Naive B cell (primary cell): ENCODE measurements around the gene LYSMD3. TPM values are rescaled to one million over a fixed set of nuclear protein-coding genes. Genes with fewer than 3 reads are reported as not detected.

Experiments
- ATAC-seq, 2 donors: fragments of 150-1000 bp; cut with Tn5 transposase; 2 replicates each; pipeline ENCODE4 v1.10.0; 2021; ENCODE audit warnings: low read depth in 2 of 2, mild to moderate bottlenecking in 2 of 2, moderate library complexity in 2 of 2
- DNase-seq: peaks from one replicate; pipeline ENCODE4 v3.0.0; 2022
- H3K27ac Mint-ChIP-seq, 6 donors: one replicate each; pipeline ENCODE4 v1.8.0; 2020 to 2022; ENCODE audit warnings: mild to moderate bottlenecking in 6 of 6, mixed read lengths in 6 of 6, moderate library complexity in 5 of 6, inconsistent platforms in 2 of 6
- H3K27me3 Mint-ChIP-seq, 3 donors: one replicate each; pipeline ENCODE4 v1.8.0; 2021 to 2022; ENCODE audit warnings: mixed read lengths in 3 of 3, mild to moderate bottlenecking in 1 of 3
- H3K36me3 Mint-ChIP-seq, 2 donors: one replicate each; pipeline ENCODE4 v1.8.0; 2020 to 2022; ENCODE audit warnings: mixed read lengths in 2 of 2, inconsistent platforms in 1 of 2, mild to moderate bottlenecking in 1 of 2
- H3K4me1 Mint-ChIP-seq, 3 donors: one replicate each; pipeline ENCODE4 v1.8.0; 2020 to 2022; ENCODE audit warnings: mixed read lengths in 3 of 3, inconsistent platforms in 1 of 3, mild to moderate bottlenecking in 1 of 3, moderate library complexity in 1 of 3
- H3K4me3 Mint-ChIP-seq, 8 donors: one replicate each; pipeline ENCODE4 v1.8.0; 2020 to 2022; ENCODE audit warnings: mild to moderate bottlenecking in 8 of 8, mixed read lengths in 8 of 8, moderate library complexity in 8 of 8, inconsistent platforms in 2 of 8
- H3K9me3 Mint-ChIP-seq, 7 donors: one replicate each; pipeline ENCODE4 v1.8.0; 2020 to 2022; ENCODE audit warnings: mixed read lengths in 7 of 7, mild to moderate bottlenecking in 5 of 7, inconsistent platforms in 2 of 7, moderate library complexity in 1 of 7
- polyA plus RNA-seq, 6 donors: library from polyadenylated mRNA; unstranded; fragments of 300-500 nt; fragmentation: Illumina TruSeq; gene quantifications; one replicate each; pipeline ENCODE4 v1.2.3, GENCODE V29; 2021; ENCODE audit warnings: low read depth in 6 of 6

LYSMD3 gene
- polyA plus RNA-seq, 6 donors from 2014 or later, result 3.2 to 12.8 (median 9.4) TPM

DNA sequence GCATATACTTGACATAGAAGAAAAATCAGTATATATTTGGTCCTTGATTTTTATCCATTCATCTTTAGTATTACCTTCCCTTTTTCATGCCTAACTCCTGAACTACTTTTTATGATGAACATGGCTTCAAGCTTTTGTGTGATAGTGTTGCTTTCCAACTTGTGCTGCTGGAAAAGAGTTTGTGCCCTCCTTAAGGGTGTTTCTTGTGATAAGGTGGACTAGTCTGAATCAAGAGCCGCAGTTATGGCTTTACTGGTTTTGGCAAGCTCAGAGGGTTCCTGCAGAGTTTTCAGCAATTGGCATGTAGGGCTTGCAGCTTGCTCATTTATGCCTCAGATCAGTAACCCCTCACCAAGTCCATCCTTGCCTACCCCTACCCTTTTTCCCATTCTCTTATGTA, 34.2 kb downstream of the LYSMD3 start:
- Mint-ChIP-seq H3K4me3 (no peak overlapping the region), H3K4me1 (no peaks in the 10 kb centered on the region), H3K36me3 (peaks cover 4 to 7% of the 10 kb centered on the region in 2 donors), H3K9me3 (peaks cover 0 to 8% (median 4%) of the 10 kb centered on the region in 7 donors), H3K27ac (no peak overlapping the region), H3K27me3 (no peaks in the 10 kb centered on the region)
- DNase-seq (no peak), ATAC-seq (no peak)

GRCh38 chr5:90494043-90494442, 35.3 kb downstream of the LYSMD3 start:
- Mint-ChIP-seq H3K9me3 (peaks cover 0 to 8% (median 4%) of the 10 kb centered on the region in 7 donors), H3K36me3 (peaks cover 4 to 7% of the 10 kb centered on the region in 2 donors), H3K27me3 (no peaks in the 10 kb centered on the region), H3K27ac (no peak overlapping the region), H3K4me3 (no peak overlapping the region), H3K4me1 (no peaks in the 10 kb centered on the region)
- ATAC-seq (no peak), DNase-seq (no peak)

- H3K9me3 Mint-ChIP-seq, result peaks cover 0 to under 1% (median 0%) of the 10 kb centered on the region in 7 donors
- H3K27me3 Mint-ChIP-seq, result no peaks in the 10 kb centered on the region
- no peak for DNase-seq
- H3K4me1 Mint-ChIP-seq, result no peaks in the 10 kb centered on the region
- peaks cover under 1 to 7% of the 10 kb centered on the region in 2 donors for H3K36me3 Mint-ChIP-seq
- H3K4me3 Mint-ChIP-seq, result no peak overlapping the region
- H3K27ac Mint-ChIP-seq, result no peak overlapping the region
- ATAC-seq, result no peak
Measured at GRCh38 chr5:90488791-90489190, 40.6 kb downstream of the LYSMD3 start.

DNA sequence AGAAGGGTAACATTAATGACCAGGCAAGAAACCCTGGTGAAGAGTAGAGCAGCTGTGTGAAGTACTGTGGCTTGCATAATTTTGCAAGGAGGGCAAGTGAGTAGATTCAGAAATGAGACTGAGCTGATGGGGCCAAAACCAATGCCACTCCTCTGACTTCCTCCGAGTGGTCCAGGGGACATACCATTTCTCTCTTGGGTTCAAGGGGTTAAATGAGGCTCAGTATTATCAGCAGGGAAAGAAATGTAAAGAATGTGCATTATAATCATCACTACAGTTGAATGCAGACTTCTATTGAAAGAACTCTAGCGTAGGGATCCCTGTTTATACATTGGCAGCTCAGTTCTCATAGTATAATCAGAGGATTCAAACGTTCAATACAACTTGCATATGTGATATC, 44.8 kb downstream of the LYSMD3 start:
- DNase-seq (no peak), ATAC-seq (no peak)
- Mint-ChIP-seq H3K9me3 (no peaks in the 10 kb centered on the region), H3K27ac (no peak overlapping the region), H3K36me3 (peaks cover 0 to 6% of the 10 kb centered on the region in 2 donors), H3K27me3 (no peaks in the 10 kb centered on the region), H3K4me1 (no peaks in the 10 kb centered on the region), H3K4me3 (no peak overlapping the region)

- no peaks in the 10 kb centered on the region for H3K4me1 Mint-ChIP-seq
- no peaks in the 10 kb centered on the region for H3K27me3 Mint-ChIP-seq
- peaks cover 0 to 6% of the 10 kb centered on the region in 2 donors for H3K36me3 Mint-ChIP-seq
- no peaks in the 10 kb centered on the region for H3K9me3 Mint-ChIP-seq
- ATAC-seq (no peak), DNase-seq (no peak)
- no peak overlapping the region for H3K4me3 Mint-ChIP-seq
- no peak overlapping the region for H3K27ac Mint-ChIP-seq
Measured at GRCh38 chr5:90483206-90483605, 46.2 kb downstream of the LYSMD3 start.

DNA sequence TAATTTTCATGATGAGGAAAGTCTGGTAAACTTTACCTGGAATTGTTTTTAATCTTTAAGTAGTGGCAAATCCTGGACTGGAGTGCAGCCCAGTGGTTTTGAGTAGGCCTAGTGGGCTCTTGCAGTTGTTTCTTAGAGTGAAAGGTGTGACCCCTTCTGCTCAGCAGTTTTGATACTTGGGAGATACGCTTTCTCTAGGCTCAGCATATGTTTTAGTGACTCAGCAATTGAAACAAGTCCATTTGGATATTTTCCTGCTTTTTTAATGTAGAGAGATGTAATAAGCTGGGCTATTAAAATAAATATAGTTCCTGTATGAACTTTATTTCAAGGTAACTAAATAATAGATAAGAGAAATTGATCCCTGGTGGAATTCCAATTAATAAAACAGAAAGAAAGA, 48.7 kb downstream of the LYSMD3 start:
- no peak for DNase-seq
- Mint-ChIP-seq H3K4me3 (no peak overlapping the region), H3K4me1 (peaks cover 0 to 5% (median 0%) of the 10 kb centered on the region in 3 donors), H3K9me3 (no peaks in the 10 kb centered on the region), H3K27me3 (no peaks in the 10 kb centered on the region), H3K27ac (no peak overlapping the region), H3K36me3 (no peaks in the 10 kb centered on the region)
- ATAC-seq, result no peak

DNA sequence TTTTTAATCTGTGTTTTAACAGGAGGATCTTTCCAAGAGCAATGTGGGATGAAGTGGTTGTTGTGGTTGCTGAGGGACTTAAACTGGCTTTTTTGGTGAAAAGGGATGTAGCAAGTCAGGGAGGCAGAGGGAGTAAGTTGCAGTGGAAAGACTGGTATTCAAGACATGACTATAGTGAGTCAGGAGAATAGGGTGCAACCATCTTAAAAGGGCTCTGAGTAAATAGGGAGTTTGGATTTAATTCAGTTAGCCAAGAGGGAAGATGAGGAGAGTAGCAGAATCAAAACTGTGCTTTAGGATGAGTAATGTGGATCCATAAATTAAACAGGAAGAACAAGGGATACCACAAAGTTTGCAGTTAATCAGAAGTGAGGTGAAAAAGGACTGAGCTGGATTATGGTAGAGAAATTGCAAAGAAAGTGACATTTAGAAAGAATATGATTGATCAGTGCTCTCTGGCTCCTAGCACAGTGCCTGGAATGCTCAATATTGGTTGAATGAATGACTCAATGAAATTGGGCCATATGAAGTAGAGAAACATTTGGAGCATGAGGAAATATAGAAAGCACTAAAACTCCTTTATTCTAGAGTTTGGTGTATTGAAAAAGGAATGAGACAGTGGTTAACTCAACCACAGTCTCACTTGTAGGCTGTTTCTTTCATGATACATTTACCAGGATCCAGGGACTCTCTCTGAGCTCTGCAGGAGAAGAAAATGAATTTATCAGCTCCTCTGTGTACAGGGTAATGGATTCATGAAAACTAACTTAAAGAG, 49.6 kb downstream of the LYSMD3 start:
- Mint-ChIP-seq H3K36me3 (no peaks in the 10 kb centered on the region), H3K4me3 (no peak overlapping the region), H3K9me3 (no peaks in the 10 kb centered on the region), H3K27me3 (no peaks in the 10 kb centered on the region), H3K4me1 (peaks cover 4 to 12% (median 9%) of the 10 kb centered on the region in 3 donors), H3K27ac (peak overlapping the region in 2 of 6 donors; percentile 3 to 9)
- DNase-seq (no peak), ATAC-seq (no peak)

DNA sequence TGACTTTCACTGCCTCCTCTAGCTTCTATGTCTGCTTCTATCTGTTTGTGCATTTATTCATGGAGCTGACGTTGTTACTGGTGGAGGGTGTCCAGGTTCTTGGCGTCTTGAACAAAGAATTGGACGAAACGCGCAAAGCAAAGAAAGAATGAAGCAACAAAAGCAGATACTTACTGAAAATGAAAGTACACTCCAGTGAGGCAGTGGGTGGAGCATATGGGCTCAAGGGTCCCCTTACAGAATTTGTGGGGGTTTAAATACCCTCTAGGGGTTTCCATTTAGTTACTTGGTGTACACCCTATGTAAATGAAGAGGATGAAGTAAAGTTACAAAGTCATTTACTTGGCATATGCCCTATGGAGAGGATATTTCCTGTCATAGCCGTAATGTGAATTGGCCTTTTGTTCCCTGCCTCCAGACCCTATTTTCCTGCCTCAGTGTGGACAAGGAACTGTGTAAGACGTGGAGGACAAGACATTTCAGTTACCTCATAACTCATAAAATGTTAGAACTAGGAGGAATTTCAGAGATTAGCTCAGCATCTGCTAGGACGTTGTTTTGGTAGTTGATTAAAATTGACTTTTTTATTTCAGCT, 51.7 kb downstream of the LYSMD3 start:
- ATAC-seq (no peak), DNase-seq (no peak)
- Mint-ChIP-seq H3K4me3 (no peak overlapping the region), H3K9me3 (no peaks in the 10 kb centered on the region), H3K27me3 (no peaks in the 10 kb centered on the region), H3K36me3 (no peaks in the 10 kb centered on the region), H3K4me1 (peaks cover 15 to 23% (median 20%) of the 10 kb centered on the region in 3 donors), H3K27ac (no peak overlapping the region)

GRCh38 chr5:90477073-90477472, 52.3 kb downstream of the LYSMD3 start:
- Mint-ChIP-seq H3K27me3 (no peaks in the 10 kb centered on the region), H3K36me3 (no peaks in the 10 kb centered on the region), H3K4me1 (peaks cover 19 to 23% (median 20%) of the 10 kb centered on the region in 3 donors), H3K27ac (peak overlapping the region in 1 of 6 donors; percentile 59), H3K4me3 (no peak overlapping the region), H3K9me3 (no peaks in the 10 kb centered on the region)
- DNase-seq, result no peak
- ATAC-seq, result no peak

GRCh38 chr5:90476391-90476790, 53.0 kb downstream of the LYSMD3 start:
- H3K36me3 Mint-ChIP-seq, result peaks cover 0 to under 1% of the 10 kb centered on the region in 2 donors
- H3K27ac Mint-ChIP-seq, result peak overlapping the region in 1 of 6 donors; percentile 19
- ATAC-seq (no peak), DNase-seq (no peak)
- H3K4me3 Mint-ChIP-seq, result peak overlapping the region in 1 of 8 donors; percentile 95
- H3K9me3 Mint-ChIP-seq, result no peaks in the 10 kb centered on the region
- H3K4me1 Mint-ChIP-seq, result peaks cover 20 to 23% (median 22%) of the 10 kb centered on the region in 3 donors
- H3K27me3 Mint-ChIP-seq, result no peaks in the 10 kb centered on the region

GRCh38 chr5:90475436-90475980, 53.9 kb downstream of the LYSMD3 start:
- ATAC-seq, result no peak
- H3K36me3 Mint-ChIP-seq, result peaks cover 0 to 5% of the 10 kb centered on the region in 2 donors
- peak overlapping the region; percentile 52 to 99 (median 96) for H3K4me3 Mint-ChIP-seq
- H3K9me3 Mint-ChIP-seq, result no peaks in the 10 kb centered on the region
- peaks cover 28 to 31% (median 30%) of the 10 kb centered on the region in 3 donors for H3K4me1 Mint-ChIP-seq
- no peak overlapping the region for H3K27ac Mint-ChIP-seq
- no peaks in the 10 kb centered on the region for H3K27me3 Mint-ChIP-seq
- no peak for DNase-seq

DNA sequence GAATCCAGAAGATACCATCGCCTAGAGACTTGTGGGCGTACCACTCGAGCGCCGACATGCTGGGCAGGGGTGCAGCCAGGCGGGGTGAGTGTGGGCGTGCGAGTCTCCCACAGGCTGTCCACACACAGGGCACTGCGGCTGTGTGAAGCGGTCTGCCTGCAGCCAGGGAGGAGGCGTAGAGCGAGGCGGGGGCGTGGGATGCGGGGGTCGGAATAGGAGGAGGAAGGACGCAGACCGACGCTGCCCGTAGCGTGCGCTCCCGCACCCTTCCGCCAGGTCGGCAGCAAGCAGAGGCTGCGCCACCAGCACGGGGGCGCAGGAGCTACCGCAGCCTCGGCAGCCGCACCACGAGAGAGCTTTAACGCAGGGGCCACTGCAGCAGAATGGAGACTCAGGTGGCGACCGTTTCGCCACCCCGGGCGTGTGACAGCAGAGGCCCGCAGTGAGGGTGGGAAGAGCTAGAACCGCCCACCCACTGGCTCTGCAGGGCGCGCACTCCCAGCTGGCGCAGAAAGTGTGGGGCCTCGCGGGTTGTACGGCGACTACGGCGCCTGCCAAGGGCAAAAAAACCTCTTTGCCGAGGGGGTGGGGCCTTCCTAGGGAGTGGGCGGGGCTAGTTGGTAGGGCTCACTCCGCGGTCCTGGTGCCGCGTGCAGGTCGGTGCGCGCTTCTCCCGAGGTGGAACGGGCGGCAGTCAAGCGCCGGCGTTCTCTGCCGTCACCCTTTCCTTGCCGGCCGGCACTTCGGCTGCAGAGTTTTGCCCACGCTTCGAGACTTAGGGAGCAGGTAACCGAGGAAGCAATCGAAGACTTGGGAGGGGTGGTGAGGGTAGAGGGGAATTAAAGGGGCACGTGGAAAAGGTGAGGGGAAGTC, 54.9 kb downstream of the LYSMD3 start, which contains the start of the genes MBLAC2 and POLR3G:
Gene MBLAC2, minus strand, starts transcription at position 537 of the 873 bp plus-strand sequence. Its CDS starts 479 bp downstream, at position 58.
Gene POLR3G, plus strand, starts transcription at position 630 of the 873 bp plus-strand sequence. CDS start 10,704 bp downstream, outside the sequence.
- peak; percentile 92 for DNase-seq
- H3K36me3 Mint-ChIP-seq, result peaks cover 0 to 5% of the 10 kb centered on the region in 2 donors
- peak within 1 kb of the TSS; percentile 92 to 99 (median 98) for H3K4me3 Mint-ChIP-seq
- peak; percentile 84 to 86 for ATAC-seq
- peaks cover 0 to under 1% (median 0%) of the 10 kb centered on the region in 7 donors for H3K9me3 Mint-ChIP-seq
- peak within 1 kb of the TSS; percentile 76 to 98 (median 92) for H3K27ac Mint-ChIP-seq
- no peaks in the 10 kb centered on the region for H3K27me3 Mint-ChIP-seq
- H3K4me1 Mint-ChIP-seq, result peaks cover 30 to 39% (median 35%) of the 10 kb centered on the region in 3 donors
